A549 (cell line): ENCODE results near the gene AKAP6. TPM values are rescaled to one million over a fixed set of nuclear protein-coding genes. Genes with fewer than 3 reads are reported as not detected.

Experiments
- ATAC-seq, 2 experiments: fragments of 200-7000 bp in 1 of 2; fragments of >200 bp in 1 of 2; cut with Nextera tagmentation in 1 of 2; cut with Tn5 transposase in 1 of 2; 3 replicates each; pipeline versions ENCODE4 v1.8.0 to v1.9.1; 2018 to 2020; ENCODE audit warnings: mild to moderate bottlenecking in 1 of 2, moderate library complexity in 1 of 2
- CTCF ChIA-PET: fragments of 300-600 bp; sonication (Branson Sonifier 250); formaldehyde crosslinking; extraction: SDS; loops from one replicate; lab custom pipeline; 2021; ENCODE audit warnings: antibody characterized with exemption, inconsistent platforms; lab: Yijun Ruan, JAX
- POLR2A ChIA-PET: fragments of 350-600 bp; formaldehyde crosslinking; extraction: SDS; loops from one replicate; lab custom pipeline; 2021; ENCODE audit warnings: antibody characterized with exemption, inconsistent platforms; lab: Yijun Ruan, JAX
- DNase-seq, 2 experiments: peaks; one replicate each; pipeline versions ENCODE4 v3.0.0 to v3.0.0-alpha.2; 2011 to 2016; ENCODE audit warnings: low read depth in 1 of 2, low spot score in 1 of 2
- FAIRE-seq: peaks from 2 replicates; lab custom pipeline; 2011; peaks lifted over from hg19 to GRCh38; lab: Jason Lieb, UNC
- H3K27ac ChIP-seq, 2 experiments: fragments of >200 bp; sonication (Bioruptor Twin); formaldehyde crosslinking; 3 replicates each; pipeline ENCODE4 v1.5.1; 2016 to 2017
- H3K4me1 ChIP-seq: fragments of >200 bp; sonication (Bioruptor Twin); formaldehyde crosslinking; 3 replicates; pipeline ENCODE4 v1.6.1; 2016
- H3K4me2 ChIP-seq: fragments of >200 bp; sonication (Bioruptor Twin); formaldehyde crosslinking; 3 replicates; pipeline ENCODE4 v1.6.1; 2016
- H3K4me3 ChIP-seq: fragments of >200 bp; sonication (Bioruptor Twin); formaldehyde crosslinking; 3 replicates; pipeline ENCODE4 v1.5.1; 2016
- H3K9me3 ChIP-seq: fragments of >200 bp; sonication (Bioruptor Twin); formaldehyde crosslinking; 3 replicates; pipeline ENCODE4 v1.6.1; 2016
- BHLHE40 ChIP-seq: IDR thresholded peaks from 2 replicates; pipeline ENCODE4 v1.6.1; 2012; ENCODE audit warnings: low read depth, low read length, inconsistent platforms
- CBX2 ChIP-seq: fragments of 200-600 bp; sonication (generic); IDR thresholded peaks from 2 replicates; pipeline ENCODE4 v1.6.1; 2016; ENCODE audit warnings: low read depth, mild to moderate bottlenecking, borderline replicate concordance
- CTCF ChIP-seq: fragments of >200 bp; sonication (Bioruptor Twin); formaldehyde crosslinking; IDR thresholded peaks from 3 replicates; pipeline ENCODE4 v1.5.1; 2016
- EHMT2 ChIP-seq: fragments of 200-600 bp; sonication (generic); IDR thresholded peaks from 2 replicates; pipeline ENCODE4 v1.6.1; 2016; ENCODE audit warnings: antibody characterized with exemption, low read depth, mild to moderate bottlenecking, moderate library complexity
- FOSB ChIP-seq: fragments of 250-450 bp; sonication (Bioruptor Pico); IDR thresholded peaks from 2 replicates; pipeline ENCODE4 v1.5.0; 2020; ENCODE audit warnings: mild to moderate bottlenecking, moderate library complexity
- FOXS1 ChIP-seq: fragments of 250-450 bp; sonication (Bioruptor Pico); IDR thresholded peaks from 2 replicates; pipeline ENCODE4 v1.5.0; 2020; ENCODE audit warnings: mild to moderate bottlenecking, moderate library complexity
- HDAC2 ChIP-seq: fragments of 200-600 bp; sonication (generic); IDR thresholded peaks from 2 replicates; pipeline ENCODE4 v1.6.1; 2016
- HOXA7 ChIP-seq: fragments of 250-450 bp; sonication (Bioruptor Pico); IDR thresholded peaks from 2 replicates; pipeline ENCODE4 v1.5.0; 2020; ENCODE audit warnings: mild to moderate bottlenecking, moderate library complexity
- HOXB13 ChIP-seq: fragments of 250-450 bp; sonication (Bioruptor Pico); IDR thresholded peaks from 2 replicates; pipeline ENCODE4 v1.5.0; 2020; ENCODE audit warnings: low read depth, mild to moderate bottlenecking, moderate library complexity
- HOXB5 ChIP-seq: fragments of 250-450 bp; sonication (Bioruptor Pico); IDR thresholded peaks from 2 replicates; pipeline ENCODE4 v1.5.0; 2020; ENCODE audit warnings: mild to moderate bottlenecking, moderate library complexity
- JUNB ChIP-seq: fragments of >200 bp; sonication (Bioruptor Twin); formaldehyde crosslinking; IDR thresholded peaks from 2 replicates; pipeline ENCODE4 v1.6.1; 2016
- MAFK ChIP-seq: fragments of 450-650 bp; IDR thresholded peaks from 2 replicates; pipeline ENCODE4 v1.6.1; 2014; ENCODE audit not compliant: partially characterized antibody
- MAZ ChIP-seq: fragments of 150-350 bp; IDR thresholded peaks from 2 replicates; pipeline ENCODE4 v1.6.1; 2014; ENCODE audit warnings: antibody characterized with exemption, low read depth, low read length, borderline replicate concordance
- MYC ChIP-seq: IDR thresholded peaks from 2 replicates; pipeline ENCODE4 v1.6.1; 2012; ENCODE audit warnings: mild to moderate bottlenecking, inconsistent platforms, low read length, improper control_type of control experiment, borderline replicate concordance
- NR3C1 ChIP-seq: fragments of >200 bp; sonication (Bioruptor Twin); formaldehyde crosslinking; IDR thresholded peaks from 3 replicates; pipeline ENCODE4 v1.6.1; 2017
- POLR2A ChIP-seq: IDR thresholded peaks from 2 replicates; pipeline ENCODE4 v1.6.1; 2012; ENCODE audit warnings: mild to moderate bottlenecking, low read length
- REST ChIP-seq: fragments of 200-600 bp; sonication (generic); IDR thresholded peaks from 2 replicates; pipeline ENCODE4 v1.6.1; 2016; ENCODE audit warnings: antibody characterized with exemption, mild to moderate bottlenecking, moderate library complexity
- RNF2 ChIP-seq: fragments of 200-600 bp; sonication (generic); IDR thresholded peaks from 2 replicates; pipeline ENCODE4 v1.6.1; 2016; ENCODE audit warnings: low read depth, mild to moderate bottlenecking, antibody characterized with exemption, moderate library complexity, borderline replicate concordance
- SMC3 ChIP-seq: fragments of >200 bp; sonication (Bioruptor Twin); formaldehyde crosslinking; IDR thresholded peaks from 3 replicates; pipeline ENCODE4 v1.6.1; 2018; ENCODE audit warnings: inconsistent platforms
- TP53 ChIP-seq: fragments of 250-450 bp; sonication (Bioruptor Pico); IDR thresholded peaks from 2 replicates; pipeline ENCODE4 v1.5.0; 2021; ENCODE audit warnings: mild to moderate bottlenecking, moderate library complexity
- USF2 ChIP-seq: fragments of 450-650 bp; IDR thresholded peaks from 2 replicates; pipeline ENCODE4 v1.6.1; 2014; ENCODE audit warnings: antibody characterized with exemption
- ZFP36 ChIP-seq: fragments of 450-650 bp; IDR thresholded peaks from 2 replicates; pipeline ENCODE4 v1.6.1; 2014; ENCODE audit warnings: borderline replicate concordance; ENCODE audit not compliant: partially characterized antibody
- WGBS: methylation state at CpG from one replicate; pipeline ENCODE4 v1.1.6; 2017; ENCODE audit errors: missing lambda C conversion rate; 5-methylcytosine and 5-hydroxymethylcytosine counted together
- polyA plus RNA-seq, 4 experiments: library from polyadenylated mRNA; depleted of rRNA in 3 of 4; stranded (reverse); fragments of >200 nt; fragmentation: RNase III in 1 of 4; extraction: RNeasy Plus Mini Kit Qiagen cat#74134 plus additional on column Dnase treatment in 1 of 4; gene quantifications; 2 replicates in 3 of 4; 3 replicates in 1 of 4; pipeline ENCODE4 v1.2.3, GENCODE V29; 2011 to 2017

AKAP6 gene
- polyA plus RNA-seq, 2 of the 4 experiments (the other 2 are of a cell fraction) = 0.27 to 1.9 TPM

DNA sequence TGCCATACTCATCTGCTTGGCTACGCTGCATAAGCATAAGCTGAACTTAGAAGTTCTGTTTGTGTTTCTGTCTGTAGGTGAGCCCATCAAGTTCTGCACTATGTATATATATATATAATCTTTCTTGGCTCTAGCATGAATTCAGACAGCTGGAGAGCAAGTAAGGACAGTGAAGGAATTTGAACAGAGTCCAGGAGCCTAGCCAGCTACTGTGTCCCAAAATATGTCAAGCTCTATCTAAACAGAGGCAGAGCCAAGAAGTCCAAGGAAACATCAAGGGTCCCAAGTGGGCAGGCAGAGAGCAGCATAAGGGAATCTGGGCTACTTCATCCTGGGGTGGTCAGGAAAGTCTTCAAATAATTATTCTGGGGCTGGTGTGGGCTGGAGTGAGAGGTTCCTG is 491.1 kb downstream of the AKAP6 start:
- Histone ChIP-seq H3K9me3 (no peaks in the 10 kb centered on the region), H3K4me3 (no peak overlapping the region), H3K4me2 (no peak overlapping the region), H3K4me1 (no peaks in the 10 kb centered on the region), H3K27ac (no peak overlapping the region)
- 25% methylated on average over 1 of the region's 1 CpG for WGBS
- no peak for TF ChIP-seq TP53
- no peak for TF ChIP-seq REST
- no peak for TF ChIP-seq USF2
- no peak for TF ChIP-seq EHMT2
- TF ChIP-seq ZFP36 = no peak
- no peak for TF ChIP-seq BHLHE40
- TF ChIP-seq MAFK = no peak
- no peak for TF ChIP-seq CTCF
- TF ChIP-seq HDAC2 = no peak
- no peak for TF ChIP-seq MAZ
- no peak for TF ChIP-seq JUNB
- no peak for TF ChIP-seq HOXB13
- no peak for TF ChIP-seq HOXA7 (CRISPR knock-in tag)
- no peak for TF ChIP-seq MYC
- ChIA-PET CTCF (no interaction called here), POLR2A (no interaction called here)
- no peak for DNase-seq
- ATAC-seq = no peak
- no peak for FAIRE-seq

- H3K4me1 ChIP-seq = no peaks in the 10 kb centered on the region
- ChIA-PET CTCF (no interaction called here), POLR2A (no interaction called here)
- DNase-seq = no peak
- no peaks in the 10 kb centered on the region for H3K9me3 ChIP-seq
- H3K4me3 ChIP-seq = no peak overlapping the region
- no peak for TF ChIP-seq CBX2
- TF ChIP-seq FOXS1 = no peak
- TF ChIP-seq HOXB5 (CRISPR knock-in tag) = no peak
- no peak for TF ChIP-seq ZFP36
- no peak for TF ChIP-seq FOSB (CRISPR knock-in tag)
- no peak for TF ChIP-seq SMC3
- no peak for TF ChIP-seq RNF2
- no peak for TF ChIP-seq NR3C1
- TF ChIP-seq POLR2A = no peak
- no peak for FAIRE-seq
- no peak overlapping the region for H3K4me2 ChIP-seq
- no peak overlapping the region for H3K27ac ChIP-seq
- ATAC-seq = no peak
Measured at GRCh38 chr14:32820682-32821081, 491.6 kb downstream of the AKAP6 start.
